Measurements from ENCODE around the gene NOTUM.

NOTUM gene

DNA sequence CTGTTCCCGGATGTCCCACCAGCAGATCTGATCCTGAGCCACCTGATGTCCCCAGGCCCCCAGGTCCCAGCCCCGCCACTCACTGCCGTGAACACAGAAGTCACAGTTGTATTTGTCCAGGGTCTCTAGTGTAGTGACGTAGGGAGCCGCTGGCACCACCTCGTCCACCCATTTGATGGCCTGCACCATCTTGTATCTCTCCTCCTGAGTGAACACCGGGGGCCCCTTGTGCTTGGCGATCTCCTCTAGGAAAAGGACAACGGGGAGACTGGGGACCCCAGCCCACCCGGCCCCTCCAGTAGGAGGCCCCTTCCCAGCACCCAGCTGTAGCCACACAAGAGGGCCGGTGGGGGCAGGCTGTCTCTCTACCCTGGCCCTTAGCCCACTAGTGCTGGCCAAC, 52.2 kb downstream of the NOTUM start:
- no peak for DNase-seq

DNA sequence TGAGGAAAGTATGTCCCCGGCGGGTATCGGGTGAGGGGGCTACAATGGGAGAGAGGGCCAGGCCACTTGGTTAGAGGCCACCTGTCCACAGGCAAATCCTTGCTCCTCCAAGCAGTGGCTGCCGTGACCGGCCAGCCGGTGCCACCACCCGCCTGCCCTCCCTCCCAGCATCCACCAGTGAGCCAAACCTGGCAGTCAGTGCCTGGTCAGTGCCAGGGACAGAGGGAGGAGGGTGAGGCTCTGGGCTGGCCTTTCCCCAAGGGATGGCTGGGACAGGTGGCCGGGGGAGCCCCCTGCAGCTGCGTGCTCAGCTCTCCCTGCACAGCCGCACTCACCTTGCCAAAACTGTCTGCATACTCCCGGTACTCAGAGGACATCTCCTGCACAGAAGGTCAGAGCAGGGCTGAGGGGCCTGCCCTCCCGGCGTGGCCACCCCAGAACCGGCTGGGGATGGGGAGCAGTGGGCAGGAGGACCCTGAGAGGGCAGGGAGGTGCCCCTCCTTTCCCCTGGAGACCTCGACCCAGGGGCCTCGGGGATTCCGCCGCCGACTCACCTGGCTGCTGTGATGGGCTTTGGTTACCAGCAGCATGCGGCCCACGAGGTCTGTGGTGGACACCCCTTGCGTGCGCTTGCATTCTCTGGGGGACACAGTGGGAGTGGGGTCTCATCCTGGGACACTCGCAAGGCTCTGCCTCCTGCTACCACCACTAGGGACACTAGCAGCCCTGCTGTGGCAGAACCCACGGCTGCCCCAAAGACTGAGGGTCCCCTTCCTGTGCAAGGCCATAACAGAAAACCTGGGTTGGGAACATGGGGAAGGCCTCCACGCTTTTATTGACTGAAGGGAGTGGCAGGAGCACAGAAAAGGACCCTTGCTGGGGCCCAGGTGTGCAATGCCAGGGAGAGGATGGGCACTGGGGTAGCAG, 53.5 kb downstream of the NOTUM start:
- DNase-seq, result no peak

DNA sequence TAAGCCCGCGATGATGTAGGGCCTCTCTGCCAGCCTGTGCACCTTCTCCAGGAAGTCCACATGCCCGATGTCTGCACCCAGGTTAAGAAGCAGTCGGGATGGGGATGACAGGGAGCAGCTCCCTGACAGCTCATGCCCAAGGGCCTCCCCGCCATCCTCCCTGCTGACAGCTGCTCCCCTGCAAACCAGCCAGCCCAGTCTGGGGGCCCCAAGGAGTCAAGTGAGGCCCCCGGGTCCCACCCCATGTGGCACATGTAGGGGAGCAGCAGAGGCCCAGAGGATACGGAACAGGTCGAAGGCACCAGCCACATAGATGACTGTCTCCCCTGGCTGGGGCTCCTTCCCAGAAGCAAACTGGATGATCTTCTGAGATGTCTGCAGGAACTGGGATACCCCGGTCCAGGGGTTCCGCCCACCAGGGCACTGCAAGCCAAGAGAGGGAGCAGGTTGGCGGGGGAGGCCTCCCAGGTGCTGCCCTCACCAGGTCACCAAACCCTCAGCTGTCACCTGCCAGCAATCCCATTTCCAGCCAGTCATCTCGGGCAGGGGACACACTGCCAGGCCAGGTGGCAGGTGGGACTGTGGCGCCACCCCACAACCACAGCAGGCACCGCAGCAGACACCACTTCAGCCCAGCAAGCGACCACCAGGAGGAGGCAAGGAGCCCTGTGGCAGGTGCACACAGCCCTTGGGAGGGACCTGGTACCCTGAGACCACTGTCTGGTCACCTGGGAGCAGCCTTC, 54.3 kb downstream of the NOTUM start:
- DNase-seq, result peak; percentile 12

DNA sequence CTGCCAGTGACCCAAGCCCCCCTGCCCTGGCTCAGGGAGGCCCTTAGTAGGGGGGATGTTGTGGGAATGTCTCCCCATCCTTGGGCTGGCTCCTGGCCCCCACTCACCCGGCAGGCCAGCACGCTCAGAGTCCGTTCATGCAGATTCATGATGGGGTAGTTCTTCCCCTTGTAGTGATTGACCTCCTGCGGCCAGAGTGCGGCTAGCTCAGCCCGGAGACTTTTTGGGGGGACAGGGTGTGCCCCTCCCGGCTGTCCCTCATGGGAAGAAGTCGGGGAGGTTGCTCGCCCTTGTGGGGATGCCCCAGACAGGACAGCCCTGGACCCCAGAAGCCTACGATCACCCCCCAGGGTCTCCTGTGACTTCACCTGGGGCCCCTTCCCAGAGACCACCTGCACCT, 55.0 kb downstream of the NOTUM start:
- no peak for DNase-seq

DNA sequence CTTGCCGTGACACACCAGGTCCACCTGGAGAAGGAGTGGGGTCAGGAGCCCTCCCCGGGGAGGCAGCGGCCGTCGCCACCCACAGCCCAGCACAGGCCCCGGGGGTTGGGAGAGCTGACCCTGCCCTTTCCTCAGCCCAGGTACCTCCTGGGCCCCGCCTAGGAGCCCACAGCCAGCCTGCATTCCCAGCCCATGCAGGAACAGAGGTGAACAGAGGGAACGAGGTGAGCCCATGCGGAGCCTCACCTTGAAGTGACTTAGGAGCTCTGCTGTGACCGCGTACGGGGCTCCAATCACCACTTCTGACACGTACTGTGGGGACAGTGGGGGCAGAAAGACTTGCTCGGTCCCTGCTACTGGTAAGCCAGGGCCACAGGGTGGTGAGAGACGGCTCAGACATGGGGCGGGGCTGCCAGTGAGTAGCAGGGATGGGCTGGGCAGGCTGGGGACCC, 55.5 kb downstream of the NOTUM start:
- no peak for DNase-seq

DNA sequence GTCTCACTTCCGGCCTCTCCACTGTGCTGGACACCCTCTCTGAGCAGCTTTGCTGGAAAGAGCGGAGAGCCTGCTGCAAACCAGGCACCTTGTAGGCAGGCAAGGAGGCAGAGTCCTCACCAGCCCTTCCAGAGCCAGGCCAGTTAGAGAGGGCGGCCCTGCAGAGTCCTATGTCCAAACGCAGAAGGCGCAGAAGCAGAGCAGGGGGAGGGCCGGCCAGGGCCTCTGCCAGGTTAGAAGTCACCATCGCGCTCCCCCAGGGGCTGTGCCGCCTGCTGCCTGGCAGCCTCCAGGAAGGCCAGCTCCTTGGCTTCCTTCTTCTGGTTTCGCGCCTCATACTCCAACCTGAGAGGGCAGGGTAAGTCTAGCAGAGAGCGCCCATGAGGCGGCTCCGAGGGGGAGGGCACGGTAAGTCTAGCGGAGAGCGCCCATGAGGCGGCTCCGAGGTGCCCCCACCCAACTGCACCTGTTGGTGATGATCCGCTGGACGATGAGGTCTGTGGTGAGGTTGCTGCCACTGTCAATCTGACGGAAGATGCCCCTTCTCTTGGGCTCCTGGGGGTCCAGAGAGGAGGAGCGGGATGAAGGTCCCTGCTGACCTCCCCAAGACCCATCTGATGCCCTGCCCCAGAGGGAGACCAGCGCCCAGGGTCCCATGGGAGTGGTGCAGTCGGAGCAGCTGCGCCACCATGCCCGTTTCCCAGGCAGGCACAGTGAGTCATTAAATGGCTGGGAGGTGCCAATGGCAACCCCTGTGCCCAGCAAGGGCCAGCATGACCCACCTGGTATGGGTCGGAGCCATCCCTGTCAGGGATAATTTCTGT, 56.2 kb downstream of the NOTUM start:
- no peak for DNase-seq

DNA sequence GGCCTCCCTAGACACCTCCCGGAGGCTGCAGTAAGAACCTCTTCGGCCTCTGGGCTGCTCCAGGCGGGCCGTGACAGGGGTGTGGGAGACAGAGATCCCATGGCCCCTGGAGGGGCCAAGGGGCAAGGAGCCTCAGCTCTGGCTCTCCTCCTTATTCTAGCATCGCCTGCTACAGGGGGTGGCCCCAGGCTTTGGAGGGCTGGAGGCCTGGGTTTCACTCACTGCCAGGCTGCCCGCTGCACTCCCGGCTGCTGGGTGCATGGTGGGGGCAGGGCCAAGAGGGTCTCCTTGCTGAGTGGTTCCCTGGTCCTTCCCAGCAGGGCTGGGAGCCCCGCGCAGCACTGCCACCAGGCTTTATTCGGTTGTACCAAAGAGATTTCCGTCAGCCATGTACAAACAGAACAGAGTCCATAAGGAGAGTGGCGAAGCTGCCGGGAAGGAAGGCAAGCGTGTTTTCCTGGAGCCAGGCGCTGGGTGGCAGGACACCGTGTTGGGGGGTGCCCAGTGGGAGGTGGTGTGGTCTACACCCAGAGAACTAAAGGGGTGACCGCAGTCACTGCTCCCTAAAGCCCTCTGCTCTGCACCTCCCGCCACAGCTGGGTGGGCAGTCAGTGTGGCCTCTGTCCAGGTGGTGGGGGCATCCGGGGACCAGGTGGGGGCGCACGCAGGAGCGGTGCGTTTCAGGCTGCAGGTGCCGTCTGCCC, 56.9 kb downstream of the NOTUM start:
- DNase-seq, result no peak

DNA sequence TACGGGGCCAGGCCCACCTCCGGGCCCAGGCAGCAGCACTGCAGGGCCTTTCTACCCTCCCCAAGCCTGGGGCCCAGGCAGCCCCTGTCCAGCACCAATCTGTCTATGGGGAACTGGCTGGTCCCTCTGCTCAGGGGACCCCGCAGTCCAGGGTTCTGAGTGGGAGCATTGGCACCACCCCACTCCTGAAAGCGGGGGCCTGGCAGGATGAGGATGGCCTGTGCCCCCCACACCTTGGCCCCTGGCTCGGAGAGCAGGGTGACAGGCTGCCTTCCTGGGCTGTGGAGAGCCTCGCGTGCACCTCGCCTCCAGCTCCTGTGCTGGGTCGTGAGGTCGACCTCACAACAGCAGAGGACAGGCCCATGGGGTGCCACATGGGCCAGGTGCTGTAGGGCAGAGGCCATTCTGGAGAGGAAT, 57.6 kb downstream of the NOTUM start:
- DNase-seq, result no peak

DNA sequence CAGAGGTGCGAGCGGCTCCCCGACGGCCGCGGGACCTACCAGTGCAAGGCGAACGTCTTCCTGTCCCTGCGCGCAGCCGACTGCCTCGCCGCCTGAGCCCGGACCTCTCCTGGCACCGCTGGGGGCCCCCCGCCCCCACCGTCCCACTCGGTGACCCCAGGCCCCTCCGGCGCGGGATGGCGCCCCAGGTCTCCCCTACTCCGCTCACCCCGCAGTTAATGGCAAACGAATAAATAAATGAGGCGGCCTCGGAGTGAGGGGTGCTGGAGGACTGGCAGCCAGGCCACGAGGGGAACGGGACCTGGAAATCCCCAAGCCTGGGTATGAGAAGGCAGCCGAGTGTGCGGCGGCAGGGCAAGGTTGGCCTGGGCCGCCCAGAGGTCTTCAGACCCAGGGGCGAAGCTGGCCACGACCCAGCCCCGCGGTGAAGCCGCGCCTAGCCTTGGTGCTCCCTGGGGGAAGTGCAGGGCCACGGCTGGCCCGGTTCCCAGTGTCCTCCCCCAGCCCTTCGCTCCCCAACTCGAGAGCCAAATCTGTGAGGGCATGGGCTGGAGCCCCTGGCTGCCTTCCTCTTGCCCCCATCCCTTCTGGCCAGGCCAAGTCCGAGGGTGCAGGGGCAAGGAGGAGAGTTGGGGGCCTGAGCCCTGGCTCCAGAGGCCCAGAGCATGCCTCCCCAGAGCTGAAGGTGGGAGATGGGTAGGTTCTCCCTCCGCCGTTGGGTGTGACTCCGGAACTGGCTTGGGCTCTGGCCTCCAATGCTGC, 58.2 kb downstream of the NOTUM start:
- no peak for DNase-seq
